Endothelial cell of umbilical vein (primary cell): ENCODE results near the gene FGF22. TPM values are rescaled to one million over a fixed set of nuclear protein-coding genes. Genes with fewer than 3 reads are reported as not detected.

Experiments used
- BruUV-seq: library from RNA; stranded (reverse); fragments of 400-500 nt; replicated peaks from 2 replicates; lab custom pipeline; 2021; lab: Mats Ljungman, UMichigan
- CTCF ChIA-PET: fragments of 300-600, 350-600 bp; sonication (Branson Sonifier 250); formaldehyde crosslinking; loops from one replicate; lab custom pipeline; 2021; ENCODE audit warnings: antibody characterized with exemption, inconsistent platforms; lab: Charles Lee
- POLR2A ChIA-PET: fragments of 300-600, 350-600 bp; sonication (Branson Sonifier 250); formaldehyde crosslinking; loops from one replicate; lab custom pipeline; 2021; ENCODE audit warnings: antibody characterized with exemption, inconsistent platforms; lab: Charles Lee
- DNase-seq: peaks from one replicate; pipeline ENCODE4 v3.0.0-alpha.2; 2011; ENCODE audit warnings: low read depth, low spot score
- FAIRE-seq: peaks from 2 replicates; lab custom pipeline; 2011; peaks lifted over from hg19 to GRCh38; lab: Jason Lieb, UNC
- H2AFZ ChIP-seq: 2 replicates; pipeline ENCODE4 v1.6.0; 2012; ENCODE audit warnings: low read depth, low read length, control low read depth, inconsistent platforms
- H3K27ac ChIP-seq: 2 replicates; pipeline ENCODE4 v1.5.1; 2011; ENCODE audit warnings: low read depth, mild to moderate bottlenecking, control low read depth, low read length, moderate library complexity; ENCODE audit not compliant: insufficient read depth
- H3K27me3 ChIP-seq, 2 experiments: 2 replicates each; pipeline versions ENCODE4 v1.6.0 to v1.6.1; 2011; ENCODE audit warnings: low read length in 2 of 2, mixed read lengths in 1 of 2; ENCODE audit not compliant: control insufficient read depth in 2 of 2, insufficient read depth in 2 of 2
- H3K36me3 ChIP-seq, 2 experiments: 2 replicates in 1 of 2; 3 replicates in 1 of 2; pipeline ENCODE4 v1.5.1; 2011; ENCODE audit warnings: low read length in 2 of 2, mild to moderate bottlenecking in 1 of 2, moderate library complexity in 1 of 2; ENCODE audit not compliant: control insufficient read depth in 2 of 2, insufficient read depth in 2 of 2; ENCODE audit errors: extremely low read depth in 1 of 2
- H3K4me1 ChIP-seq: 3 replicates; pipeline ENCODE4 v1.5.1; 2011; ENCODE audit warnings: mild to moderate bottlenecking, low read length; ENCODE audit not compliant: control insufficient read depth, insufficient read depth; ENCODE audit errors: extremely low read depth
- H3K4me2 ChIP-seq: 2 replicates; pipeline ENCODE4 v1.6.1; 2011; ENCODE audit warnings: low read length, control low read depth, mixed read lengths; ENCODE audit not compliant: insufficient read depth
- H3K4me3 ChIP-seq, 3 experiments: fragments of 200-600 bp in 1 of 3; sonication (generic), shearing (Covaris generic) in 1 of 3; replicated peaks in 1 of 3; 2 replicates each; pipeline ENCODE4 v1.5.1; 2011 to 2016; ENCODE audit warnings: control low read depth in 3 of 3, low read length in 3 of 3, mild to moderate bottlenecking in 2 of 3, inconsistent platforms in 1 of 3, low read depth in 1 of 3, moderate library complexity in 1 of 3; ENCODE audit not compliant: insufficient read depth in 1 of 3
- H3K79me2 ChIP-seq: 2 replicates; pipeline ENCODE4 v1.6.0; 2012; ENCODE audit warnings: low read length, inconsistent platforms; ENCODE audit not compliant: control insufficient read depth, insufficient read depth
- H3K9ac ChIP-seq: replicated peaks from 2 replicates; pipeline ENCODE3; 2011; ENCODE audit warnings: low read length, control low read depth; ENCODE audit not compliant: insufficient read depth; ENCODE audit errors: extremely low read depth
- H3K9me1 ChIP-seq: replicated peaks from 3 replicates; pipeline ENCODE4 v1.6.0; 2011; ENCODE audit warnings: mild to moderate bottlenecking, low read length; ENCODE audit not compliant: control insufficient read depth, insufficient read depth; ENCODE audit errors: extremely low read depth
- H3K9me3 ChIP-seq: replicated peaks from 2 replicates; pipeline ENCODE4 v1.5.1; 2012; ENCODE audit warnings: low read length, inconsistent platforms; ENCODE audit not compliant: control insufficient read depth, insufficient read depth
- H4K20me1 ChIP-seq: replicated peaks from 2 replicates; pipeline ENCODE3; 2011; ENCODE audit warnings: mild to moderate bottlenecking, low read length; ENCODE audit not compliant: control insufficient read depth, insufficient read depth; ENCODE audit errors: extremely low read depth
- CTCF ChIP-seq, 2 donors: IDR thresholded peaks; 1 replicate in 1 of 2; 2 replicates in 1 of 2; pipeline ENCODE4 v1.5.1; 2011; ENCODE audit warnings: low read length in 2 of 2, mild to moderate bottlenecking in 2 of 2, moderate library complexity in 2 of 2, control low read depth in 1 of 2, inconsistent platforms in 1 of 2, low read depth in 1 of 2; ENCODE audit not compliant: insufficient read depth in 1 of 2; ENCODE audit errors: extremely low read depth in 1 of 2
- EZH2 ChIP-seq: IDR thresholded peaks from 2 replicates; pipeline ENCODE4 v1.6.1; 2012; ENCODE audit warnings: borderline replicate concordance, low read depth, mild to moderate bottlenecking, moderate library complexity, low read length, inconsistent platforms; ENCODE audit not compliant: severe bottlenecking
- FOS ChIP-seq: IDR thresholded peaks from 2 replicates; pipeline ENCODE4 v1.6.1; 2011; ENCODE audit warnings: mild to moderate bottlenecking, low read length, moderate library complexity, borderline replicate concordance; ENCODE audit not compliant: insufficient read depth
- GATA2 ChIP-seq: IDR thresholded peaks from 2 replicates; pipeline ENCODE4 v1.7.0; 2011; ENCODE audit warnings: low read depth, mild to moderate bottlenecking, moderate library complexity, mixed read lengths, low read length; ENCODE audit not compliant: insufficient read length, insufficient read depth
- JUN ChIP-seq: IDR thresholded peaks from 2 replicates; pipeline ENCODE4 v1.6.1; 2011; ENCODE audit warnings: borderline replicate concordance, low read depth; ENCODE audit not compliant: insufficient read length, insufficient read depth
- MYC ChIP-seq: IDR thresholded peaks from one replicate; pipeline ENCODE4 v1.6.1; 2011; ENCODE audit warnings: mild to moderate bottlenecking, low read depth, low read length
- POLR2A ChIP-seq: IDR thresholded peaks from 2 replicates; pipeline ENCODE4 v1.6.1; 2012; ENCODE audit warnings: low read depth, mild to moderate bottlenecking, control low read depth, low read length
- POLR2AphosphoS5 ChIP-seq: IDR thresholded peaks from 2 replicates; pipeline ENCODE4 v1.6.1; 2012; ENCODE audit warnings: low read depth, mild to moderate bottlenecking, control low read depth, low read length, moderate library complexity; ENCODE audit not compliant: insufficient read depth
- dilution Hi-C: fragments of 300-500 bp; cut with MboI; formaldehyde crosslinking; loops from one replicate; pipeline ENCODE4 v1.15.0; 2019; ENCODE audit warnings: low sequenced_read_pairs; ENCODE audit not compliant: extremely low pct_ligation_motif_present
- intact Hi-C: fragments of 100-400 bp; cut with micrococcal nuclease; formaldehyde crosslinking; loops from one replicate; pipeline ENCODE4 v1.10.0; 2022
- polyA plus RNA-seq, 4 experiments: library from polyadenylated mRNA; depleted of rRNA in 3 of 4; stranded (reverse) in 3 of 4; unstranded in 1 of 4; fragments of >200 nt; gene quantifications; 2 replicates each; pipeline versions ENCODE4 v1.2.1 to v1.2.3, GENCODE V29; 2011 to 2012; ENCODE audit warnings: missing spikeins in 1 of 4
- total RNA-seq: library from RNA; stranded (reverse); gene quantifications from 2 replicates; pipeline ENCODE4 v1.2.3, GENCODE V29; 2021
- TF ChIP-seq, protein P1 (sequence below): IDR thresholded peaks from 2 replicates; pipeline ENCODE4 v1.6.1; 2011; ENCODE audit not compliant: insufficient read depth, insufficient read length

The FGF22 gene
- total and polyA plus RNA-seq, 2 donors (not counting 3 experiments of a cell fraction or from before 2014, with no cell fraction given) = 0.07 TPM; not detected in 1

DNA sequence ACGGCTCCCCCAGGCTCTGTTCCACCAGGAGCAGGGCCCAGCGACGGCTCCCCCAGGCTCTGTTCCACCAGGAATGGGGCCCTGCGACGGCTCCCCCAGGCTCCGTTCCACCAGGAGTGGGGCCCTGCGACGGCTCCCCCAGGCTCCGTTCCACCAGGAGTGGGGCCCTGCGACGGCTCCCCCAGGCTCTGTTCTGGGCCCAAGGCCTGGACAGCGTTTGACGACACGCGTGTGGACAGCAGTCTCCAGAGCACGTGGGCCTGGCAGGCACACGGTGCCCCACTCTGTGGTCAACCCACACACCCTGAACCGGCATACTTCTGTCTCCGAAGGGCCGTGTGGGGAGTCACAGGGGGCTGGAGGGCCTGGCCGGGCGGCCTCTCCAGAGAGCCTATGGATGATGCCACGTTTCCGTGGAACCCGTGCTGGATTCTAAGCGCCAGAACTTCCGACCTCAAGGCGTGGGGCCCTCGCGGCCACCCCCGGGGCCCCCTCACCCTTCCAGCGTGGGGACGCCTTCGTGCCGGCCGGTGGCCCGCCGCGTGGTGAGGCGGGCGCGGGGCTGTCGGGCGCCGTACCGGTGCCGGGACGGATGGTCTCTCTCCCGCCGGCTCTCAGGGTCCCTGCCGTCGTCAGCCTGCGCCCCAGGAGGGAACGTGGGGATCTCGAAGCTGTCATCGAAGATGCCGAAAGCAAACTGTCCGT is 11.6 kb downstream of the FGF22 start:
- Histone ChIP-seq H4K20me1 (no peaks in the 10 kb centered on the region), H3K9me1 (no peaks in the 10 kb centered on the region), H3K4me3 (no peak overlapping the region), H3K27ac (no peak overlapping the region), H3K4me2 (no peak overlapping the region), H3K4me1 (no peaks in the 10 kb centered on the region), H3K27me3 (no peaks in the 10 kb centered on the region), H3K79me2 (peaks cover 39% of the 10 kb centered on the region), H2AFZ (no peak overlapping the region), H3K9ac (no peak overlapping the region), H3K9me3 (no peaks in the 10 kb centered on the region), H3K36me3 (peaks cover 8 to 20% of the 10 kb centered on the region in 2 experiments)
- no peak for FAIRE-seq
- CTCF ChIA-PET = no interaction called here
- BruUV-seq = no TSS peak
- intact Hi-C loops = no loop called here
- dilution Hi-C loops = no loop called here
- DNase-seq = no peak
- POLR2A ChIA-PET = no interaction called here
- TF ChIP-seq CTCF (IDR thresholded peaks at IDR 0.05; ENCODE audit: extremely low read depth in 1 of 2, insufficient read depth in 1 of 2, low read depth in 1 of 2, low read length in 2 of 2) = no peak
- TF ChIP-seq EZH2 = no peak
- TF ChIP-seq POLR2AphosphoS5 = no peak
- TF ChIP-seq, protein P1, sequence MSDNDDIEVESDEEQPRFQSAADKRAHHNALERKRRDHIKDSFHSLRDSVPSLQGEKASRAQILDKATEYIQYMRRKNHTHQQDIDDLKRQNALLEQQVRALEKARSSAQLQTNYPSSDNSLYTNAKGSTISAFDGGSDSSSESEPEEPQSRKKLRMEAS = no peak
- no peak for TF ChIP-seq MYC
- no peak for TF ChIP-seq FOS
- TF ChIP-seq POLR2A = no peak
- TF ChIP-seq JUN = no peak
- no peak for TF ChIP-seq GATA2
